ENCODE results near the gene ST3GAL5. TPM values are rescaled to one million over a fixed set of nuclear protein-coding genes. Genes with fewer than 3 reads are reported as not detected.
A peak's percentile ranks its signal among the peaks of the same experiment; 100 is the strongest.

The ST3GAL5 gene
- total RNA-seq, 4 donors from 2014 or later = 3.0 to 20.2 (median 13.6) TPM

GRCh38 chr2:85802354-85803103 lies 86.3 kb downstream of the ST3GAL5 start:
- peak; percentile 3 for DNase-seq
- Histone ChIP-seq H3K27me3 (no peaks in the 10 kb centered on the region), H3K4me3 (no peak overlapping the region), H3K9me3 (no peaks in the 10 kb centered on the region), H3K36me3 (no peaks in the 10 kb centered on the region), H3K27ac (no peak overlapping the region), H3K4me1 (peaks cover 0 to 9% (median 0%) of the 10 kb centered on the region in 4 donors)
- TF ChIP-seq CTCF (IDR thresholded peaks at IDR 0.05) (no peak), POLR2AphosphoS5 (IDR thresholded peaks at IDR 0.05) (no peak), EP300 (IDR thresholded peaks at IDR 0.05; ENCODE audit: low read depth) (no peak), POLR2A (IDR thresholded peaks at IDR 0.05) (no peak)
- intact Hi-C loops (cut with DNase I; ENCODE audit: low total_unique reads) (no loop called here), in situ Hi-C loops (cut with MboI; ENCODE audit: low pct_ligation_motif_present in 1 of 4, low pct_unique_long_range_greater_than_20kb in 1 of 4, low sequenced_read_pairs in 3 of 4) (loop anchor here in 2 of 4 donors (25.0 kb wide), 1 partner anchor 165 kb away; no protein-coding TSS in a partner anchor)
- 62 to 76% methylated on average over 2 to 9 of the region's 9 CpGs for WGBS, 2 donors (ENCODE audit: low coverage in 1 of 2)

GRCh38 chr2:85801871-85802270 lies 86.9 kb downstream of the ST3GAL5 start:
- H3K27me3 ChIP-seq = no peaks in the 10 kb centered on the region
- peak; percentile 1 for DNase-seq
- intact Hi-C loops (cut with DNase I; ENCODE audit: low total_unique reads) (no loop called here), in situ Hi-C loops (cut with MboI; ENCODE audit: low pct_ligation_motif_present in 1 of 4, low pct_unique_long_range_greater_than_20kb in 1 of 4, low sequenced_read_pairs in 3 of 4) (loop anchor here in 2 of 4 donors (25.0 kb wide), 1 partner anchor 165 kb away; no protein-coding TSS in a partner anchor)
- no peaks in the 10 kb centered on the region for H3K36me3 ChIP-seq
- no peak for TF ChIP-seq CTCF (IDR thresholded peaks at IDR 0.05)
- TF ChIP-seq EP300 (IDR thresholded peaks at IDR 0.05; ENCODE audit: low read depth) = no peak
- peaks cover 0 to 9% (median 0%) of the 10 kb centered on the region in 4 donors for H3K4me1 ChIP-seq
- no peak overlapping the region for H3K27ac ChIP-seq
- H3K4me3 ChIP-seq = no peak overlapping the region
- no peaks in the 10 kb centered on the region for H3K9me3 ChIP-seq
- 77% methylated on average over 5 of the region's 5 CpGs; no CpG with 5 or more reads in 1 of the 2 donors for WGBS, 2 donors (ENCODE audit: low coverage in 1 of 2)

- in situ Hi-C loops (cut with MboI; ENCODE audit: low pct_ligation_motif_present in 1 of 4, low pct_unique_long_range_greater_than_20kb in 1 of 4, low sequenced_read_pairs in 3 of 4) = loop anchor here in 2 of 4 donors (25.0 kb wide), 1 partner anchor 163 kb away; no protein-coding TSS in a partner anchor
- TF ChIP-seq CTCF (IDR thresholded peaks at IDR 0.05) (no peak), POLR2A (IDR thresholded peaks at IDR 0.05) (no peak), POLR2AphosphoS5 (IDR thresholded peaks at IDR 0.05) (no peak), EP300 (IDR thresholded peaks at IDR 0.05; ENCODE audit: low read depth) (no peak)
Observed at GRCh38 chr2:85800586-85800985, 88.2 kb downstream of the ST3GAL5 start.

GRCh38 chr2:85799215-85799956 lies 89.4 kb downstream of the ST3GAL5 start:
- in situ Hi-C loops (cut with MboI; ENCODE audit: low pct_ligation_motif_present in 1 of 4, low pct_unique_long_range_greater_than_20kb in 1 of 4, low sequenced_read_pairs in 3 of 4) (no loop called here), intact Hi-C loops (cut with DNase I; ENCODE audit: low total_unique reads) (loop anchor here (5.0 kb wide), 1 partner anchor 47 kb away; the partner anchor contains the start of gene ATOH8)
- no peaks in the 10 kb centered on the region for H3K36me3 ChIP-seq
- TF ChIP-seq CTCF (IDR thresholded peaks at IDR 0.05) = no peak
- TF ChIP-seq POLR2AphosphoS5 (IDR thresholded peaks at IDR 0.05) = no peak
- TF ChIP-seq POLR2A (IDR thresholded peaks at IDR 0.05) = no peak
- no peak for TF ChIP-seq EP300 (IDR thresholded peaks at IDR 0.05; ENCODE audit: low read depth)
- no peaks in the 10 kb centered on the region for H3K27me3 ChIP-seq
- WGBS, 2 donors (ENCODE audit: low coverage in 1 of 2) = 66 to 67% methylated on average over 6 to 11 of the region's 11 CpGs
- H3K4me1 ChIP-seq = peaks cover 4 to 18% (median 12%) of the 10 kb centered on the region in 4 donors
- peak; percentile 12 for DNase-seq
- no peaks in the 10 kb centered on the region for H3K9me3 ChIP-seq
- H3K27ac ChIP-seq = no peak overlapping the region
- no peak overlapping the region for H3K4me3 ChIP-seq

More at GRCh38 chr2:85800586-85800985, 88.2 kb downstream of the ST3GAL5 start:
- Histone ChIP-seq H3K27me3 (no peaks in the 10 kb centered on the region), H3K4me1 (peaks cover 4 to 12% (median 12%) of the 10 kb centered on the region in 4 donors), H3K4me3 (no peak overlapping the region), H3K27ac (no peak overlapping the region), H3K36me3 (no peaks in the 10 kb centered on the region), H3K9me3 (no peaks in the 10 kb centered on the region)
- 90% methylated on average over 3 of the region's 3 CpGs; no CpG with 5 or more reads in 1 of the 2 donors for WGBS, 2 donors (ENCODE audit: low coverage in 1 of 2)
- peak; percentile 1 for DNase-seq
- intact Hi-C loops (cut with DNase I; ENCODE audit: low total_unique reads) = no loop called here
